Neural cell (in vitro differentiated cells): Measurements from ENCODE around the gene ABCA2. TPM values are rescaled to one million over a fixed set of nuclear protein-coding genes. Genes with fewer than 3 reads are reported as not detected.

ENCODE experiments used
- H2AFZ ChIP-seq: fragments of 200-600, 300-800 bp; sonication (generic), shearing (Covaris generic); 2 replicates; pipeline ENCODE4 v1.6.0; 2014; ENCODE audit warnings: low read depth, mild to moderate bottlenecking, antibody characterized with exemption, low read length, moderate library complexity
- H3F3A ChIP-seq: fragments of 200-600 bp; shearing (Covaris generic); 2 replicates; pipeline ENCODE4 v1.6.1; 2016; ENCODE audit warnings: mild to moderate bottlenecking, moderate library complexity, mixed read lengths, antibody characterized with exemption, low read length; ENCODE audit not compliant: insufficient read depth, poor library complexity, severe bottlenecking
- H3K27ac ChIP-seq: fragments of 200-600, 300-800 bp; sonication (generic), shearing (Covaris generic); 2 replicates; pipeline ENCODE4 v1.5.1; 2014; ENCODE audit warnings: mild to moderate bottlenecking, low read length, moderate library complexity
- H3K27me3 ChIP-seq: fragments of 300-800, 200-600 bp; sonication (generic), shearing (Covaris generic); 2 replicates; pipeline ENCODE4 v1.6.0; 2014; ENCODE audit warnings: mild to moderate bottlenecking, low read depth, low read length, moderate library complexity; ENCODE audit not compliant: insufficient read depth
- H3K36me3 ChIP-seq: fragments of 300-800, 200-600 bp; sonication (generic), shearing (Covaris generic); 2 replicates; pipeline ENCODE4 v1.5.1; 2014; ENCODE audit warnings: mild to moderate bottlenecking, antibody characterized with exemption, low read length, moderate library complexity; ENCODE audit not compliant: insufficient read depth
- H3K4me2 ChIP-seq: fragments of 300-800, 200-600 bp; sonication (generic), shearing (Covaris generic); 2 replicates; pipeline ENCODE4 v1.6.0; 2014; ENCODE audit warnings: mild to moderate bottlenecking, low read length
- H3K4me3 ChIP-seq: fragments of 300-800, 200-600 bp; sonication (generic), shearing (Covaris generic); 2 replicates; pipeline ENCODE4 v1.5.1; 2014; ENCODE audit warnings: mild to moderate bottlenecking, low read length, moderate library complexity
- H3K79me2 ChIP-seq: fragments of 200-600 bp; shearing (Covaris generic); replicated peaks from 2 replicates; pipeline ENCODE4 v1.6.0; 2014; ENCODE audit warnings: mild to moderate bottlenecking, low read length, moderate library complexity; ENCODE audit not compliant: insufficient read depth
- H3K9ac ChIP-seq: fragments of 300-800, 200-600 bp; sonication (generic), shearing (Covaris generic); 2 replicates; pipeline ENCODE4 v1.6.1; 2016; ENCODE audit warnings: mild to moderate bottlenecking, low read length, mixed read lengths
- H3K9me2 ChIP-seq: fragments of 200-600 bp; shearing (Covaris generic); 2 replicates; pipeline ENCODE4 v1.6.1; 2016; ENCODE audit warnings: mild to moderate bottlenecking, low read length, mixed read lengths; ENCODE audit not compliant: insufficient read depth
- H3K9me3 ChIP-seq: fragments of 200-600, 300-800 bp; sonication (generic), shearing (Covaris generic); 2 replicates; pipeline ENCODE4 v1.6.1; 2016; ENCODE audit warnings: mild to moderate bottlenecking, mixed run types, low read length, moderate library complexity, mixed read lengths
- H4K20me1 ChIP-seq: fragments of 200-600 bp; shearing (Covaris generic); 2 replicates; pipeline ENCODE4 v1.6.1; 2016; ENCODE audit warnings: mild to moderate bottlenecking, mixed run types; ENCODE audit not compliant: insufficient read depth
- EP300 ChIP-seq: fragments of 450-650 bp; conservative IDR thresholded peaks from 2 replicates; pipeline ENCODE4 v1.6.1; 2014; ENCODE audit warnings: antibody characterized with exemption, mild to moderate bottlenecking, moderate library complexity; ENCODE audit not compliant: poor library complexity, severe bottlenecking
- EZH2 ChIP-seq: fragments of 200-600, 300-800 bp; shearing (Covaris generic), sonication (generic); IDR thresholded peaks from 2 replicates; pipeline ENCODE4 v1.6.1; 2014; ENCODE audit warnings: antibody characterized with exemption, low read length, borderline replicate concordance, mild to moderate bottlenecking; ENCODE audit not compliant: insufficient read depth, poor library complexity, severe bottlenecking
- MXI1 ChIP-seq: fragments of 450-650 bp; conservative IDR thresholded peaks from 2 replicates; pipeline ENCODE4 v1.6.1; 2014; ENCODE audit warnings: antibody characterized with exemption, mild to moderate bottlenecking; ENCODE audit not compliant: poor library complexity, severe bottlenecking
- POLR2AphosphoS5 ChIP-seq: IDR thresholded peaks from 2 replicates; pipeline ENCODE4 v1.6.1; 2012
- RAD21 ChIP-seq: fragments of 450-650 bp; conservative IDR thresholded peaks from 2 replicates; pipeline ENCODE4 v1.6.1; 2014; ENCODE audit warnings: antibody characterized with exemption, mild to moderate bottlenecking, moderate library complexity
- SMC3 ChIP-seq: fragments of 450-650 bp; conservative IDR thresholded peaks from 2 replicates; pipeline ENCODE4 v1.6.1; 2014; ENCODE audit warnings: antibody characterized with exemption, mild to moderate bottlenecking, moderate library complexity; ENCODE audit not compliant: poor library complexity
- TAF1 ChIP-seq: IDR thresholded peaks from 2 replicates; pipeline ENCODE4 v1.6.1; 2012; ENCODE audit warnings: low read depth
- polyA plus RNA-seq: library from polyadenylated mRNA; depleted of rRNA; stranded (reverse); fragments of >200 nt; gene quantifications from 2 replicates; pipeline ENCODE4 v1.2.3, GENCODE V29; 2014
- TF ChIP-seq, protein P1 (sequence below): IDR thresholded peaks from 2 replicates; pipeline ENCODE4 v1.6.1; 2012; ENCODE audit warnings: borderline replicate concordance
- TF ChIP-seq, protein P2 (sequence below): fragments of 450-650 bp; IDR thresholded peaks from 2 replicates; pipeline ENCODE4 v1.5.1; 2014; ENCODE audit warnings: antibody characterized with exemption, mild to moderate bottlenecking, moderate library complexity; ENCODE audit not compliant: poor library complexity, severe bottlenecking

ABCA2 gene
- polyA plus RNA-seq, 1 donor from 2014 or later = 30.6 TPM

DNA sequence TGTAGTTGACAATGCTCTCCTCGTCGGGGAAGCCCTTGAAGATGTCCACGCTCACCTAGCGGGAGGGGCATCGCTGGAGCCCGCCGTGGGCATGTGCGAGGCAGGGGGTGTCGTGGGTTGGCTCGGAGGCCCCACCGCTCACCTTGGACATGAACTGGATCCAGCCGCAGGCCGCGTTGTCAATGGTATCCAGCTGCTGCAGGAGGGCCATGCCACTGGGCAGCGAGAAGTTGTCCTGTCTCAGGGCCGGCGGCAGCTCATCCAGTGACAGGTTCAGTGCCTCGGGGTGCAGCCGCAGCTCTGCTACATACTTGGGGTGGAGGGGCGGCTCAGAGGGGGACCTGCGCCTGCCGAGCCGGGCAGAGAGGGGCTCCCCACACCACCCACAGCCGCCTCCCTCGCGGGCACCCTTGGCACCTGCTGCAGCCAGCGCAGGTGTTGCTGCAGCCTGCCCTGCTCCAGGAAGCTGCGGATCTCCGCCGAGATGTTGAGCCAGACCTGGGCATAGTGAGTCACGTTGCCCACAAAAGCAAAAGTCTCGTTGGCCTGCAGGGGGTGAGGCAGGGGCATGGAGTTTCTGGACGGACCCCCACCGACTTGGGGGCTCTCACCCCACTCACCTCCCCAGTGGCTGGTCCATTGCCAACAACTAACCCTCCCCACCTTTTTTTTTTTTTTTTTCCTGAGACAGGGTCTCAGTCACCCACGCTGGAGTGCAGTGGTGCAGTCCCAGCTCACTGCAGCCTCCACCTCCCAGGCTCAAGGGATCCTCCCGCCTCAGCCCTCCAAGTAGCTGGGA lies 9.1 kb downstream of the ABCA2 start:
- H2AFZ ChIP-seq = no peak overlapping the region

DNA sequence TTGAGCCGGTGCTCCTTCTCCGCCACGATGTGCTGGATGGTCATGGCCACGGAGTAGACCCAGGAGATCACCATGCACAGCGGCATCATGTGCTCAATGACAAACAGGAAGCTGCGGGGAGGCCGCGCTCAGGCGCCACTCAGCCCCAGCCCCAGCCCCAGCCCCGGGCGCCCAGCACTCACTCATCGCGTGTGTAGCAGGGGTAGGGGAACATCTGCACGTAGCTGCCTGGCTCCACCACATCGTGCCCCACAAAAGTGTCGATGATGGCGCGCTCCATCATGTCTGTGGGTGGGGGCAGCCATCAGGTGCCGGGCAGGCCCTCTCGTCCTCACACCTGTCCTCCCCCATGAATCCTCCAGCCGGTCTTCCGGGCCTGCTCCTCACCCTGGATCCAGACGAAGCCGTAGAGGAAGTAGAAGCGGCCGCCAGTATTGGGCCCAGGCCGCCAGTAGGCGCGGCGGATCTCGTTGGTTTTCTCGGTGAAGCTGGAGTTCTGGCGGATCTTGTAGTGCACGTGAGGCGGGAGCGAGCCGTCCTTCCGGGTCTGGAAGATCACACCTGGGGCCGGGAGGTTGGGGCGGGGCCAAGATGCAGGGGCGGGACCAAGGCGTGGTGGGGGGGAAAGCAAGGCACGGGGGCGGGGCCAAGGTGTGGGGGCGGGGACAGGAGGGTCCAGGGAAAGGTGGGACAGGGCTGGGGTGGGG lies 10.1 kb downstream of the ABCA2 start:
- no peak overlapping the region for H3K4me2 ChIP-seq
- H3K27me3 ChIP-seq = no peaks in the 10 kb centered on the region

More for the DNA sequence above, 9.1 kb downstream of the ABCA2 start:
- H3K27ac ChIP-seq = no peak overlapping the region
- no peaks in the 10 kb centered on the region for H3K9me2 ChIP-seq
- no peaks in the 10 kb centered on the region for H3K79me2 ChIP-seq
- no peak overlapping the region for H3K4me3 ChIP-seq
- no peaks in the 10 kb centered on the region for H3F3A ChIP-seq
- H3K9me3 ChIP-seq = no peaks in the 10 kb centered on the region
- no peaks in the 10 kb centered on the region for H3K27me3 ChIP-seq
- H3K4me2 ChIP-seq = no peak overlapping the region
- H3K36me3 ChIP-seq = peaks cover 7% of the 10 kb centered on the region
- no peaks in the 10 kb centered on the region for H4K20me1 ChIP-seq
- TF ChIP-seq MXI1 (no peak), POLR2AphosphoS5 (no peak), EP300 (no peak), EZH2 (no peak), TAF1 (no peak), RAD21 (no peak), SMC3 (no peak)
- TF ChIP-seq, protein P1, sequence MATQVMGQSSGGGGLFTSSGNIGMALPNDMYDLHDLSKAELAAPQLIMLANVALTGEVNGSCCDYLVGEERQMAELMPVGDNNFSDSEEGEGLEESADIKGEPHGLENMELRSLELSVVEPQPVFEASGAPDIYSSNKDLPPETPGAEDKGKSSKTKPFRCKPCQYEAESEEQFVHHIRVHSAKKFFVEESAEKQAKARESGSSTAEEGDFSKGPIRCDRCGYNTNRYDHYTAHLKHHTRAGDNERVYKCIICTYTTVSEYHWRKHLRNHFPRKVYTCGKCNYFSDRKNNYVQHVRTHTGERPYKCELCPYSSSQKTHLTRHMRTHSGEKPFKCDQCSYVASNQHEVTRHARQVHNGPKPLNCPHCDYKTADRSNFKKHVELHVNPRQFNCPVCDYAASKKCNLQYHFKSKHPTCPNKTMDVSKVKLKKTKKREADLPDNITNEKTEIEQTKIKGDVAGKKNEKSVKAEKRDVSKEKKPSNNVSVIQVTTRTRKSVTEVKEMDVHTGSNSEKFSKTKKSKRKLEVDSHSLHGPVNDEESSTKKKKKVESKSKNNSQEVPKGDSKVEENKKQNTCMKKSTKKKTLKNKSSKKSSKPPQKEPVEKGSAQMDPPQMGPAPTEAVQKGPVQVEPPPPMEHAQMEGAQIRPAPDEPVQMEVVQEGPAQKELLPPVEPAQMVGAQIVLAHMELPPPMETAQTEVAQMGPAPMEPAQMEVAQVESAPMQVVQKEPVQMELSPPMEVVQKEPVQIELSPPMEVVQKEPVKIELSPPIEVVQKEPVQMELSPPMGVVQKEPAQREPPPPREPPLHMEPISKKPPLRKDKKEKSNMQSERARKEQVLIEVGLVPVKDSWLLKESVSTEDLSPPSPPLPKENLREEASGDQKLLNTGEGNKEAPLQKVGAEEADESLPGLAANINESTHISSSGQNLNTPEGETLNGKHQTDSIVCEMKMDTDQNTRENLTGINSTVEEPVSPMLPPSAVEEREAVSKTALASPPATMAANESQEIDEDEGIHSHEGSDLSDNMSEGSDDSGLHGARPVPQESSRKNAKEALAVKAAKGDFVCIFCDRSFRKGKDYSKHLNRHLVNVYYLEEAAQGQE = no peak
- TF ChIP-seq, protein P2, sequence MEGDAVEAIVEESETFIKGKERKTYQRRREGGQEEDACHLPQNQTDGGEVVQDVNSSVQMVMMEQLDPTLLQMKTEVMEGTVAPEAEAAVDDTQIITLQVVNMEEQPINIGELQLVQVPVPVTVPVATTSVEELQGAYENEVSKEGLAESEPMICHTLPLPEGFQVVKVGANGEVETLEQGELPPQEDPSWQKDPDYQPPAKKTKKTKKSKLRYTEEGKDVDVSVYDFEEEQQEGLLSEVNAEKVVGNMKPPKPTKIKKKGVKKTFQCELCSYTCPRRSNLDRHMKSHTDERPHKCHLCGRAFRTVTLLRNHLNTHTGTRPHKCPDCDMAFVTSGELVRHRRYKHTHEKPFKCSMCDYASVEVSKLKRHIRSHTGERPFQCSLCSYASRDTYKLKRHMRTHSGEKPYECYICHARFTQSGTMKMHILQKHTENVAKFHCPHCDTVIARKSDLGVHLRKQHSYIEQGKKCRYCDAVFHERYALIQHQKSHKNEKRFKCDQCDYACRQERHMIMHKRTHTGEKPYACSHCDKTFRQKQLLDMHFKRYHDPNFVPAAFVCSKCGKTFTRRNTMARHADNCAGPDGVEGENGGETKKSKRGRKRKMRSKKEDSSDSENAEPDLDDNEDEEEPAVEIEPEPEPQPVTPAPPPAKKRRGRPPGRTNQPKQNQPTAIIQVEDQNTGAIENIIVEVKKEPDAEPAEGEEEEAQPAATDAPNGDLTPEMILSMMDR = no peak
- H3K9ac ChIP-seq = no peak overlapping the region

More for the DNA sequence above, 10.1 kb downstream of the ABCA2 start:
- Histone ChIP-seq H2AFZ (no peak overlapping the region), H3K4me3 (no peak overlapping the region), H3K27ac (no peak overlapping the region), H3F3A (no peaks in the 10 kb centered on the region), H3K9me2 (no peaks in the 10 kb centered on the region), H4K20me1 (no peaks in the 10 kb centered on the region), H3K79me2 (no peaks in the 10 kb centered on the region), H3K9ac (no peak overlapping the region), H3K36me3 (peaks cover 7% of the 10 kb centered on the region), H3K9me3 (no peaks in the 10 kb centered on the region)
- TF ChIP-seq EZH2 = no peak
- TF ChIP-seq, protein P2 = no peak
- TF ChIP-seq, protein P1 = no peak
- TF ChIP-seq POLR2AphosphoS5 = no peak
